GM12891 (cell line): ENCODE data around the gene STX3.

Experiments used
- PAX5 ChIP-seq: IDR thresholded peaks from 2 replicates; pipeline ENCODE4 v1.6.1; 2011; ENCODE audit warnings: low read length, moderate library complexity, mild to moderate bottlenecking; ENCODE audit not compliant: insufficient read depth, severe bottlenecking
- POLR2A ChIP-seq: IDR thresholded peaks from 2 replicates; pipeline ENCODE4 v1.6.1; 2011; ENCODE audit warnings: low read depth, low read length, control low read depth
- POLR2AphosphoS5 ChIP-seq: IDR thresholded peaks from 2 replicates; pipeline ENCODE4 v1.6.1; 2011; ENCODE audit warnings: low read depth, low read length, control low read depth
- POU2F2 ChIP-seq: IDR thresholded peaks from 2 replicates; pipeline ENCODE4 v1.6.1; 2011; ENCODE audit warnings: low read depth, mild to moderate bottlenecking, control low read depth, low read length, moderate library complexity
- SPI1 ChIP-seq: IDR thresholded peaks from 2 replicates; pipeline ENCODE4 v1.6.1; 2011; ENCODE audit warnings: low read depth, low read length, control low read depth
- TAF1 ChIP-seq: IDR thresholded peaks from 2 replicates; pipeline ENCODE4 v1.6.1; 2011; ENCODE audit warnings: low read depth, low read length, control low read depth

DNA sequence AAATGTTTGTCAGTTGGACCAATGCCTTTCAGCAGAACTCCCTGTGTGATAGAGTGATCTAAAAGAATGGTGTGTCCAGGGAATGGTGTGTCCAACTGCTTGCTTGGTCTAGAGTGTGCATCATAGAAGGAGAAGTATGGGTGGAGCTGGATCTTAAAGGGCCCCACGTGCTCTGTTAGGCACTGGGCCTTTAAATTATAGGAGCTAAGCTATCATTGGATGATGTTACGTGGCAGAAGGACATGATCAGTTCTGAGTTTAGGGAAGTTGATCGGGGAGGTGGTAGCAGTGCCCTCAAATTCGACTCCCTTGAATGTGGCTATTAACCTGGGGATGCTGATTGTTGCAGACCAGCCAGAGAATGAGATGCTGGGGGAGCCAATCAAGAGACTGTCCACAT lies 16.4 kb downstream of the STX3 start:
- no peak for TF ChIP-seq POLR2A
- TF ChIP-seq TAF1, result no peak
- no peak for TF ChIP-seq POLR2AphosphoS5
- TF ChIP-seq PAX5, result no peak
- no peak for TF ChIP-seq SPI1
- no peak for TF ChIP-seq POU2F2
